Measurements from ENCODE around the gene ITPA. TPM values are rescaled to one million over a fixed set of nuclear protein-coding genes. Genes with fewer than 3 reads are reported as not detected.
A peak's percentile ranks its signal among the peaks of the same experiment; 100 is the strongest.
"Not testable (repeated sequence)": the region's sequence is repeated elsewhere in the genome, so short reads cannot be mapped to it uniquely, and the experiment has no call there.

Gene ITPA
- total RNA-seq, 1 donor from 2014 or later, result 52.5 TPM

DNA sequence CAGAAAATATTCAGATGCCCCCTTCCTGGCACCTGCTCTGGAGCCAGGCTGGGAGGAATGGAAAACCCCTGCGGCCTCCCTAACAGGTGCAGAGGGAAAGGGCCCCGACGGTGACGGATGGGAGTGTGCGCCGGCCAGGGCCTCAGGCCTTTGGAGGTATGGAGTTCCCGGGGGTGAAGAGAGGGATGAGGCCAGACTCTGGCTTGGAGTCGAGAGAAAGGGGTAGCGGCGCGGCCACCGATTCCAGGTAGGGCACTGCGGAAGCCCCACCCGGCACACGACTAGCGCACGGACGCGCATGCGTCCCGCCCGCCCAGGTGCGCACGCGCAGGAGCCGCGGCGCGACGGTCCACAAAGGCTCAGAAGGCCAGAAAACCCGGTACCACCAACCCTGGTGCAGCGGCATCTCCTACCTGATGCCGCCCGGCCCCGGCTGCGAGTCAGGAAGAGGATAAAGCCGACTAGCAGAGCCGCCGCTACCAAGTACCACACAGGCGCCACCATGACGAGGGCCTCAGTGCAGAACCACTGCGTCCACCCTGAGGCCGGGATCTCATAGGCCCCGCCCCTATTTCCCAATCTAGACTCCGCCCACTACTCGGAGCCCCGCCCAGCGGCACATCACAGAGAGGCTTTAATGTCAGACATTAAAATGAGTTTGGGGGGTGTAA, 5.0 kb upstream of the ITPA start, which contains the start of gene DDRGK1:
DDRGK1 (minus strand) TSS at position 559 of the 671 bp plus-strand sequence; CDS start at position 504, 55 bp downstream.
- no peaks in the 10 kb centered on the region for H3K9me3 ChIP-seq
- H3K27me3 ChIP-seq, result no peaks in the 10 kb centered on the region
- intact Hi-C loops (cut with DNase I), result no loop called here
- peaks cover 26% of the 10 kb centered on the region for H3K4me1 ChIP-seq
- peak within 1 kb of the TSS; percentile 75 for H3K27ac ChIP-seq
- peak in 1 of 2 donors; percentile 92 for DNase-seq (ENCODE audit: extremely low spot score in 2 of 2)
- H3K4me3 ChIP-seq, result peak within 1 kb of the TSS; percentile 59 to 93
- TF ChIP-seq POLR2AphosphoS5 (IDR thresholded peaks at IDR 0.05; ENCODE audit: insufficient read depth in 1 of 2, low read depth in 1 of 2) (peak; percentile 75 to 94), POLR2A (IDR thresholded peaks at IDR 0.05) (peak in 1 of 2 donors; percentile 55)
- TF ChIP-seq, protein P1, sequence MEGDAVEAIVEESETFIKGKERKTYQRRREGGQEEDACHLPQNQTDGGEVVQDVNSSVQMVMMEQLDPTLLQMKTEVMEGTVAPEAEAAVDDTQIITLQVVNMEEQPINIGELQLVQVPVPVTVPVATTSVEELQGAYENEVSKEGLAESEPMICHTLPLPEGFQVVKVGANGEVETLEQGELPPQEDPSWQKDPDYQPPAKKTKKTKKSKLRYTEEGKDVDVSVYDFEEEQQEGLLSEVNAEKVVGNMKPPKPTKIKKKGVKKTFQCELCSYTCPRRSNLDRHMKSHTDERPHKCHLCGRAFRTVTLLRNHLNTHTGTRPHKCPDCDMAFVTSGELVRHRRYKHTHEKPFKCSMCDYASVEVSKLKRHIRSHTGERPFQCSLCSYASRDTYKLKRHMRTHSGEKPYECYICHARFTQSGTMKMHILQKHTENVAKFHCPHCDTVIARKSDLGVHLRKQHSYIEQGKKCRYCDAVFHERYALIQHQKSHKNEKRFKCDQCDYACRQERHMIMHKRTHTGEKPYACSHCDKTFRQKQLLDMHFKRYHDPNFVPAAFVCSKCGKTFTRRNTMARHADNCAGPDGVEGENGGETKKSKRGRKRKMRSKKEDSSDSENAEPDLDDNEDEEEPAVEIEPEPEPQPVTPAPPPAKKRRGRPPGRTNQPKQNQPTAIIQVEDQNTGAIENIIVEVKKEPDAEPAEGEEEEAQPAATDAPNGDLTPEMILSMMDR (IDR thresholded peaks at IDR 0.05), result no peak
- peaks cover 0 to 24% of the 10 kb centered on the region in 2 donors for H3K36me3 ChIP-seq

DNA sequence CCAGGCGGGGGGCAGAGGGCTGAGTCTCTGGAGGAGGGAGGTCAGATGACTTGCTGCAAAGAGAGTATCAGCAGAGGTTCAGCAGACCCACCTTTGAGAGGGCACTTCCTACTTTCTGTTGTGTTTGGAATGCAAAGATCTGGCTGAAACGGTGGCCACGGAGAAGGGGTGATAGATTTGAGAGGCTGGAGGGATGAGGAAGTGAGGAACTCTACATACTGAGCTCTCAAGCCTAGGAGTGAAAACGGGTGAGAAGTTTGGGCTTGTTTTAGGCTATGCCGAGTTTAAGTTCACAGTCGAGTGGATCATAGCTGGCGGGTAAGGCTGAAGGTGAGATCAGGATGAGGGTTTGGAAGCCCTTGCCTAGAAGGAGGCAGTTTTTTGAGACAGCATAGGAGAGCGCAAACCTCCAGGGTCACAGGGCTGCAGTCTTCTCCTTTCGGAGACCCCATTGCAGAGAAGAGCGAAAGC, 477 bp upstream of the ITPA start:
- Histone ChIP-seq H3K36me3 (no peaks in the 10 kb centered on the region), H3K4me3 (peak overlapping the region; percentile 66 to 78), H3K27ac (peak overlapping the region; percentile 58), H3K4me1 (peaks cover 26% of the 10 kb centered on the region), H3K27me3 (no peaks in the 10 kb centered on the region), H3K9me3 (no peaks in the 10 kb centered on the region)
- no peak for DNase-seq (ENCODE audit: extremely low spot score in 2 of 2)
- intact Hi-C loops (cut with DNase I), result no loop called here
- TF ChIP-seq POLR2A (IDR thresholded peaks at IDR 0.05) (no peak), POLR2AphosphoS5 (IDR thresholded peaks at IDR 0.05; ENCODE audit: insufficient read depth in 1 of 2, low read depth in 1 of 2) (no peak)
- TF ChIP-seq, protein P1 (IDR thresholded peaks at IDR 0.05), result no peak

DNA sequence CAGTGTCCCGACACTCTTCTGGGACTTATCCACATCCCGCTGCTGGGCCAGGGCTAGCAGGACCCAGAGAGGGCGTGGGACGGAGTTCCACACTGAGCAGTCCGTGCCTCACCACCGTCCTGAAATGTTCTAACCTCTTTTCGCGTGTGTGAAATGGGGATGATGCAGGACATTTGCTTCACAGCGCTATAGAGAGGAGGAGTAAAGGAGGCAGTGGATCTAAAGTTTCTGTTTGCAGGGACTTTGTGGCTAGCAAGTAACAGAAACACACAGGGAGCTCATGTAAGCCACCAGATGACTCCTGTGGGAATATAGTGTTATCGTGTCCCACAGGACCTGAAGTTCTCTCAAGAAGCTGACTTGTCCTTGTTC, 634 bp downstream of the ITPA start:
- Histone ChIP-seq H3K36me3 (no peaks in the 10 kb centered on the region), H3K4me1 (peaks cover 24% of the 10 kb centered on the region), H3K27me3 (no peaks in the 10 kb centered on the region), H3K27ac (peak overlapping the region; percentile 58), H3K9me3 (no peaks in the 10 kb centered on the region), H3K4me3 (peak overlapping the region; percentile 66 to 78)
- intact Hi-C loops (cut with DNase I), result no loop called here
- TF ChIP-seq POLR2A (IDR thresholded peaks at IDR 0.05) (no peak), POLR2AphosphoS5 (IDR thresholded peaks at IDR 0.05; ENCODE audit: insufficient read depth in 1 of 2, low read depth in 1 of 2) (no peak)
- TF ChIP-seq, protein P1 (IDR thresholded peaks at IDR 0.05), result no peak
- no peak for DNase-seq (ENCODE audit: extremely low spot score in 2 of 2)

DNA sequence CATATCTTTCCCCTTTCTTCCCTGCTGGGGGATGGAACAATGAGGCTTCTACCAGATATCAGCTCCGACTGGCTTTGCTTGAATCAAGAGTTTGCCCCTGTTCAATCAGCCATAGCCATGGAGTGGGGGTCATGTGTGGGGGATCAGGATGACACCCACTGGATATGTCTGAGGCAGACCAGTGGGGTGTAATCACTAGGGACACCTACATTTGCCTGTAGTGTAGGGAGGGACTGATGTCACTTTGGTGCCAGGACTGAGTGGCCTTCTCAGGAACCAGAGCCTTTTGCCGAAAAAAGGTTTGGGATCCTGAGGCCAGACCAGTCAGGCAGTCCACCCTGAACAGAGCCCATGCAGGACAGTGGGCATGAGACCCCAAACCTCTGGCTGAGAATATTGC, 1.0 kb downstream of the ITPA start:
- peak overlapping the region; percentile 66 to 78 for H3K4me3 ChIP-seq
- no peaks in the 10 kb centered on the region for H3K27me3 ChIP-seq
- peaks cover 24% of the 10 kb centered on the region for H3K4me1 ChIP-seq
- no peak for DNase-seq (ENCODE audit: extremely low spot score in 2 of 2)
- H3K9me3 ChIP-seq, result no peaks in the 10 kb centered on the region
- peak overlapping the region; percentile 58 for H3K27ac ChIP-seq
- intact Hi-C loops (cut with DNase I), result no loop called here
- TF ChIP-seq POLR2AphosphoS5 (IDR thresholded peaks at IDR 0.05; ENCODE audit: insufficient read depth in 1 of 2, low read depth in 1 of 2), result no peak
- TF ChIP-seq, protein P1 (IDR thresholded peaks at IDR 0.05), result no peak
- no peak for TF ChIP-seq POLR2A (IDR thresholded peaks at IDR 0.05)
- H3K36me3 ChIP-seq, result no peaks in the 10 kb centered on the region

DNA sequence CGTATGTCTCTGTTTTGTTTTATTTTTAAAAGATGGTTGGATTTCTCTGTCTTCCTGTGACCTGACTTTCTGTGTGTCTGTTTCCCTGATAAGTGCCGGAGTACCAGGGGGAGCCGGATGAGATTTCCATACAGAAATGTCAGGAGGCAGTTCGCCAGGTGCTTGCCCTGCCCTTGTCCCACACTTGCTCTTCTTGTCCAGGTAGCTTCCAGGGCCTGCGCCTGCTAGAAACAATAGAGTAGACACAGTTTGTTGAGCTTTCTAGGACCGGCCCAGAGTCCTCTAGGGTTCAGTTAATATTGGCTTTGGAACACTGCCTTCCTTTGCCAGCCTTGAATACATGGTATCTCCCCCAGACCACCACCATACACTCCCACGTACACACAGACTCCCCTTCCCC, 3.9 kb downstream of the ITPA start:
- Histone ChIP-seq H3K36me3 (no peaks in the 10 kb centered on the region), H3K4me1 (peaks cover 25% of the 10 kb centered on the region), H3K27ac (no peak overlapping the region), H3K4me3 (no peak overlapping the region), H3K9me3 (no peaks in the 10 kb centered on the region), H3K27me3 (no peaks in the 10 kb centered on the region)
- intact Hi-C loops (cut with DNase I), result no loop called here
- TF ChIP-seq POLR2AphosphoS5 (IDR thresholded peaks at IDR 0.05; ENCODE audit: insufficient read depth in 1 of 2, low read depth in 1 of 2) (no peak), POLR2A (IDR thresholded peaks at IDR 0.05) (no peak)
- TF ChIP-seq, protein P1 (IDR thresholded peaks at IDR 0.05), result no peak
- no peak for DNase-seq (ENCODE audit: extremely low spot score in 2 of 2)

DNA sequence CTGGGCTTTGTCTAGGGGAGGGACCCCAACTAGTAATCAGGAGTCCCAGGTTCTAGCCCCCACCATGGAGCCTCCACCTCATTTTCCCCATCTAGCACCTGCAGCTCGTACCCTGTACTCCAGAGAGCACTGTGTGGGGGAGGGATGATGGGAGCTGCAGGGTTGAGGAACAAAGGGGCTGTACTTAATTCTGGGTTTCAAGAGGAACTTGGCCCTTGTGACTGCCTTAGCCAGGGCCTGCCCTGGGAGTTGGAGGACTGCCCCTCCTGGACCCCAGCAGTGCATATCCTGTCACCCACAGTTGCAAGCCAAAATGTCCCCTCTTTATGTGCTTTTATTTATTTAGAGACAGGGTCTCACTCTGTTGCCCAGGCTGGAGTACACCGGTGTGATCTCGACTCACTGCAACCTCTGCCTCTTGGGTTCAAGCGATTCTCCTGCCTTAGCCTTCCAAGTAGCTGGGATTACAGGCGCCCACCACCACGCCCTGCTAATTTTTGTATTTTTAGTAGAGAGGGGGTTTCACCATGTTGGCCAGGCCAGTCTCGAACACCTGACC, 6.1 kb downstream of the ITPA start:
- peaks cover 16% of the 10 kb centered on the region for H3K4me1 ChIP-seq
- DNase-seq (ENCODE audit: extremely low spot score in 2 of 2); intact Hi-C loops (cut with DNase I); H3K4me3 ChIP-seq; H3K9me3 ChIP-seq; H3K36me3 ChIP-seq; H3K27ac ChIP-seq; H3K27me3 ChIP-seq: not testable (repeated sequence)
